ENCODE data around the gene IGF1.

The IGF1 gene

DNA sequence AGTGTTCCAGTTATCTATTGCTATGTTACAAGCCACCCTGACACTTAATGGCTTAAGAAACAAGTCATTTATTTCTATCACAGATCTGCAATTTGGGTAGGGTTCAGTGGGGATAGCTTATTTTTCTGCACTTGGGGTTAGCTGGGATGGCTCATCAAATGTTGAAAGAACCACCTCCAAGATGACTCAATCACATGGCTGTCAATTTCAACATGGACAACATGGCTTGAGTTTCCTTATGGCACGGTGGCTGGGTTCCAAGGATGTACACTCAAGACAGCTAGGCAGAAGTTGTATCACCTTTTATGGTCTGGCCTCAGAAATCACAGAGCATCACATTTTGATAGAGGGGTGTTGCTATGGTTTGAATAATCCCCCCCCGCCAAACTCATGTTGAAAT lies 24.5 kb upstream of the IGF1 start:
- Histone ChIP-seq H3F3A (ENCODE audit: control insufficient read depth, insufficient read depth) (no peaks in the 10 kb centered on the region), H3K27ac (ENCODE audit: low read depth, low read length) (no peak overlapping the region), H3K9me3 (ENCODE audit: control insufficient read depth, insufficient read depth, low read length) (no peaks in the 10 kb centered on the region), H3K9me2 (replicated peaks; ENCODE audit: control insufficient read depth, low read length) (no peaks in the 10 kb centered on the region), H3K36me3 (ENCODE audit: control insufficient read depth, low read length) (no peaks in the 10 kb centered on the region), H3K4me1 (ENCODE audit: control insufficient read depth, low read length) (no peaks in the 10 kb centered on the region), H3K4me3 (ENCODE audit: low read length) (no peak overlapping the region), H3K79me2 (ENCODE audit: control insufficient read depth, low read length) (no peaks in the 10 kb centered on the region), H3K27me3 (ENCODE audit: control insufficient read depth, low read length) (no peaks in the 10 kb centered on the region), H3K4me2 (ENCODE audit: low read length) (no peak overlapping the region), H4K20me1 (ENCODE audit: control insufficient read depth, insufficient read depth, low read depth, low read length) (no peaks in the 10 kb centered on the region)
- no peak for TF ChIP-seq EZH2phosphoT487 (IDR thresholded peaks at IDR 0.05; ENCODE audit: borderline replicate concordance, low read length)
- TF ChIP-seq, protein P1, sequence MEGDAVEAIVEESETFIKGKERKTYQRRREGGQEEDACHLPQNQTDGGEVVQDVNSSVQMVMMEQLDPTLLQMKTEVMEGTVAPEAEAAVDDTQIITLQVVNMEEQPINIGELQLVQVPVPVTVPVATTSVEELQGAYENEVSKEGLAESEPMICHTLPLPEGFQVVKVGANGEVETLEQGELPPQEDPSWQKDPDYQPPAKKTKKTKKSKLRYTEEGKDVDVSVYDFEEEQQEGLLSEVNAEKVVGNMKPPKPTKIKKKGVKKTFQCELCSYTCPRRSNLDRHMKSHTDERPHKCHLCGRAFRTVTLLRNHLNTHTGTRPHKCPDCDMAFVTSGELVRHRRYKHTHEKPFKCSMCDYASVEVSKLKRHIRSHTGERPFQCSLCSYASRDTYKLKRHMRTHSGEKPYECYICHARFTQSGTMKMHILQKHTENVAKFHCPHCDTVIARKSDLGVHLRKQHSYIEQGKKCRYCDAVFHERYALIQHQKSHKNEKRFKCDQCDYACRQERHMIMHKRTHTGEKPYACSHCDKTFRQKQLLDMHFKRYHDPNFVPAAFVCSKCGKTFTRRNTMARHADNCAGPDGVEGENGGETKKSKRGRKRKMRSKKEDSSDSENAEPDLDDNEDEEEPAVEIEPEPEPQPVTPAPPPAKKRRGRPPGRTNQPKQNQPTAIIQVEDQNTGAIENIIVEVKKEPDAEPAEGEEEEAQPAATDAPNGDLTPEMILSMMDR (IDR thresholded peaks at IDR 0.05; ENCODE audit: low read depth, low read length, poor library complexity, severe bottlenecking), result no peak

DNA sequence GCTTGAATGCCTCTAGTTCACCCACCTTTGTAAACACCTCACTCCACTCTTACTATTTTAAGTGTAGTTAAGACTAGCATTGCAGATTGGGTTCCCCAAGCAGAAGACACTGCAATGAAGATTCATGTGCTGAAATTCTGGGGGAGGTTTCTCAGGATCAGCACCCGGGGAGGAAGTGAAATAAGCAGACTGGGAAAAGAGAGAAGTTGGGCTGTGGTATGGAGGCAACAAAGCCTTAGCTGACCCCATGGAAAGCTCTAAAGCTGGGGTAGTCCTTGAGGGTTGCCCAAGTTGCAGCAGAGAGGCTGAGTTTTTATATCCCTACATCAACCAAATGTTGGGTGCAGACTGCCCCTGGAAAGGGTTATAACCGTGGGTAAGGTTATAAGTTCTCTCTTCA lies 23.9 kb upstream of the IGF1 start:
- Histone ChIP-seq H3K4me1 (ENCODE audit: control insufficient read depth, low read length) (no peaks in the 10 kb centered on the region), H4K20me1 (ENCODE audit: control insufficient read depth, insufficient read depth, low read depth, low read length) (no peaks in the 10 kb centered on the region), H3K27me3 (ENCODE audit: control insufficient read depth, low read length) (no peaks in the 10 kb centered on the region), H3K36me3 (ENCODE audit: control insufficient read depth, low read length) (no peaks in the 10 kb centered on the region), H3K4me2 (ENCODE audit: low read length) (no peak overlapping the region), H3K9me3 (ENCODE audit: control insufficient read depth, insufficient read depth, low read length) (no peaks in the 10 kb centered on the region), H3K4me3 (ENCODE audit: low read length) (no peak overlapping the region), H3K27ac (ENCODE audit: low read depth, low read length) (no peak overlapping the region), H3K79me2 (ENCODE audit: control insufficient read depth, low read length) (no peaks in the 10 kb centered on the region), H3K9me2 (replicated peaks; ENCODE audit: control insufficient read depth, low read length) (no peaks in the 10 kb centered on the region), H3F3A (ENCODE audit: control insufficient read depth, insufficient read depth) (no peaks in the 10 kb centered on the region)
- TF ChIP-seq EZH2phosphoT487 (IDR thresholded peaks at IDR 0.05; ENCODE audit: borderline replicate concordance, low read length), result no peak

DNA sequence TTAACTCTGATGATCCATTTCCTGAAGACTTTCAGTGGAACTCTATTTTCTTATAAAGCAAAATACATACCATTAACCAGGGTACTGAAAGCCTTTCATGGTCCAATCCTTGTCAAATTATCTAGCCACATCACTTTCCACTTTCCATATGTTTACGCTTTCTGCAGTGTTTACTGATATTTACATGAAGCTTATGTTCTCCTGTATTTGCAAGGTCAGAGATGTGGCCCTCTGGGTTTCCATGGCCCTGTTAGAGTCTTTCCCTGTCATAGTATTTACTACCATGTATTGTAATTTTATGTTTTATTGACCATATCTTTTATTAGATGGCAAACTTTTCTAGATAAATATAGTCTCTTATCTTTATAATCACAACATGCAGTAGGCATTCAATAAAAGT lies 23.5 kb upstream of the IGF1 start:
- Histone ChIP-seq H3K27ac (ENCODE audit: low read depth, low read length) (no peak overlapping the region), H3F3A (ENCODE audit: control insufficient read depth, insufficient read depth) (no peaks in the 10 kb centered on the region), H3K9me3 (ENCODE audit: control insufficient read depth, insufficient read depth, low read length) (no peaks in the 10 kb centered on the region), H3K36me3 (ENCODE audit: control insufficient read depth, low read length) (no peaks in the 10 kb centered on the region), H3K79me2 (ENCODE audit: control insufficient read depth, low read length) (no peaks in the 10 kb centered on the region), H3K4me2 (ENCODE audit: low read length) (no peak overlapping the region), H3K9me2 (replicated peaks; ENCODE audit: control insufficient read depth, low read length) (no peaks in the 10 kb centered on the region), H3K4me3 (ENCODE audit: low read length) (no peak overlapping the region), H3K27me3 (ENCODE audit: control insufficient read depth, low read length) (no peaks in the 10 kb centered on the region), H3K4me1 (ENCODE audit: control insufficient read depth, low read length) (no peaks in the 10 kb centered on the region), H4K20me1 (ENCODE audit: control insufficient read depth, insufficient read depth, low read depth, low read length) (no peaks in the 10 kb centered on the region)
- TF ChIP-seq, protein P1 (IDR thresholded peaks at IDR 0.05; ENCODE audit: low read depth, low read length, poor library complexity, severe bottlenecking), result no peak
- TF ChIP-seq EZH2phosphoT487 (IDR thresholded peaks at IDR 0.05; ENCODE audit: borderline replicate concordance, low read length), result no peak

DNA sequence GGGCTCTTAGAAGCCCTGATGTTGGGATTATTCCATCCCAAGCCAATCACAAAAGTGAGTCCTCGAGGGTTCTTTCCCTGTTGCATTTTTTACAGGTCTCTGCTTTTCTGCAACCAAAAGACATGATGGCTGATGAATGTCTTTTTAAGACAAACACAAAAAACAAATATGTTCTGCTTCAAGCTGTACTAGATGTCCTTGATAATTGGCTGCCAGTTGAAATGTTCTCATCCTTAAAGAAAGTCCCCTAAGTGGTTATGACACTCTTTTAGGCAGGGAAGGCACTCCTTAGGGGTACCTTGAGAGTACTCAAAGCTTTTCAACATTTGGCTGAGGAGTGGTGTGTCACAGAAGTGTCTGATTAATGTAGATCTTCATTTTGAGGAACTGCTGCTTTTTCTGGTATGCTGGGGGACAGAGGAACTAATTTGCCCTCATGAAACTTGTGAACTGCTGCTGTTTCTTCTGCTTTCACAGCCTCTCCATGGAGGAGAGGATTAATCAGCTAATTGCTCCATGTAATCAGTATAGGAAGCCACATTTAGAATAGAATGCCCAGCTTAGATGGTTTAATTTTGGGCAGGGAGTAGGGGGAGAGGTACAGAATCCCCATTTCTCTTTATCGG lies 22.8 kb upstream of the IGF1 start:
- no peak overlapping the region for H3K4me3 ChIP-seq (ENCODE audit: low read length)
- TF ChIP-seq EZH2phosphoT487 (IDR thresholded peaks at IDR 0.05; ENCODE audit: borderline replicate concordance, low read length), result no peak
- TF ChIP-seq, protein P1 (IDR thresholded peaks at IDR 0.05; ENCODE audit: low read depth, low read length, poor library complexity, severe bottlenecking), result no peak
- no peaks in the 10 kb centered on the region for H3F3A ChIP-seq (ENCODE audit: control insufficient read depth, insufficient read depth)
- H4K20me1 ChIP-seq (ENCODE audit: control insufficient read depth, insufficient read depth, low read depth, low read length), result no peaks in the 10 kb centered on the region
- H3K4me2 ChIP-seq (ENCODE audit: low read length), result no peak overlapping the region
- no peaks in the 10 kb centered on the region for H3K9me2 ChIP-seq (replicated peaks; ENCODE audit: control insufficient read depth, low read length)
- no peaks in the 10 kb centered on the region for H3K79me2 ChIP-seq (ENCODE audit: control insufficient read depth, low read length)
- H3K36me3 ChIP-seq (ENCODE audit: control insufficient read depth, low read length), result no peaks in the 10 kb centered on the region
- no peaks in the 10 kb centered on the region for H3K9me3 ChIP-seq (ENCODE audit: control insufficient read depth, insufficient read depth, low read length)
- no peaks in the 10 kb centered on the region for H3K4me1 ChIP-seq (ENCODE audit: control insufficient read depth, low read length)
- no peaks in the 10 kb centered on the region for H3K27me3 ChIP-seq (ENCODE audit: control insufficient read depth, low read length)
- H3K27ac ChIP-seq (ENCODE audit: low read depth, low read length), result no peak overlapping the region

All from DOHH2 (cell line).